ENCODE data around the gene ARHGEF17. TPM values are rescaled to one million over a fixed set of nuclear protein-coding genes. Genes with fewer than 3 reads are reported as not detected.

The ARHGEF17 gene
- total RNA-seq, 4 donors from 2014 or later: 12.0 to 44.9 (median 27.1) TPM

- Histone ChIP-seq H3K27me3 (no peaks in the 10 kb centered on the region), H3K4me1 (no peaks in the 10 kb centered on the region), H3K36me3 (no peaks in the 10 kb centered on the region), H3K9me3 (no peaks in the 10 kb centered on the region), H3K4me3 (no peak overlapping the region), H3K27ac (no peak overlapping the region)
- intact Hi-C loops (cut with DNase I; ENCODE audit: low total_unique reads) (loop anchor here (2.0 kb wide), 1 partner anchor 256 kb away; no protein-coding TSS in a partner anchor), in situ Hi-C loops (cut with MboI; ENCODE audit: low pct_ligation_motif_present in 1 of 4, low pct_unique_long_range_greater_than_20kb in 1 of 4, low sequenced_read_pairs in 3 of 4) (loop anchor here in 2 of 4 donors (10.0 kb wide), 1 partner anchor 260 kb away; no protein-coding TSS in a partner anchor)
- 92% methylated on average over 5 of the region's 5 CpGs; no CpG with 5 or more reads in 1 of the 2 donors for WGBS, 2 donors (ENCODE audit: low coverage in 1 of 2)
- TF ChIP-seq POLR2A (IDR thresholded peaks at IDR 0.05): no peak
- DNase-seq: no peak
Observed at GRCh38 chr11:73404506-73405145, 96.5 kb downstream of the ARHGEF17 start.

- intact Hi-C loops (cut with DNase I; ENCODE audit: low total_unique reads): loop anchor here (2.0 kb wide), 1 partner anchor 256 kb away; no protein-coding TSS in a partner anchor
- Histone ChIP-seq H3K4me1 (no peaks in the 10 kb centered on the region), H3K27ac (no peak overlapping the region), H3K4me3 (no peak overlapping the region), H3K36me3 (no peaks in the 10 kb centered on the region), H3K9me3 (no peaks in the 10 kb centered on the region), H3K27me3 (no peaks in the 10 kb centered on the region)
- 98 to 100% methylated on average over 7 to 8 of the region's 8 CpGs for WGBS, 2 donors (ENCODE audit: low coverage in 1 of 2)
- in situ Hi-C loops (cut with MboI; ENCODE audit: low pct_ligation_motif_present in 1 of 4, low pct_unique_long_range_greater_than_20kb in 1 of 4, low sequenced_read_pairs in 3 of 4): loop anchor here in 2 of 4 donors (10.0 kb wide), 1 partner anchor 260 kb away; no protein-coding TSS in a partner anchor
- TF ChIP-seq CTCF (IDR thresholded peaks at IDR 0.05): no peak
- no peak for TF ChIP-seq POLR2AphosphoS5 (IDR thresholded peaks at IDR 0.05)
- no peak for TF ChIP-seq POLR2A (IDR thresholded peaks at IDR 0.05)
- TF ChIP-seq EP300 (IDR thresholded peaks at IDR 0.05; ENCODE audit: low read depth): no peak
- no peak for DNase-seq
Observed at GRCh38 chr11:73405146-73405510, 97.1 kb downstream of the ARHGEF17 start.

- no peaks in the 10 kb centered on the region for H3K9me3 ChIP-seq
- H3K4me1 ChIP-seq: no peaks in the 10 kb centered on the region
- H3K4me3 ChIP-seq: no peak overlapping the region
- in situ Hi-C loops (cut with MboI; ENCODE audit: low pct_ligation_motif_present in 1 of 4, low pct_unique_long_range_greater_than_20kb in 1 of 4, low sequenced_read_pairs in 3 of 4): loop anchor here in 2 of 4 donors (10.0 kb wide), 1 partner anchor 259 kb away; no protein-coding TSS in a partner anchor
- no peak for DNase-seq
- H3K27ac ChIP-seq: no peak overlapping the region
- no peaks in the 10 kb centered on the region for H3K36me3 ChIP-seq
- no peak for TF ChIP-seq POLR2A (IDR thresholded peaks at IDR 0.05)
- 85% methylated on average over 1 of the region's 1 CpG; no CpG with 5 or more reads in 1 of the 2 donors for WGBS, 2 donors (ENCODE audit: low coverage in 1 of 2)
- no peaks in the 10 kb centered on the region for H3K27me3 ChIP-seq
- intact Hi-C loops (cut with DNase I; ENCODE audit: low total_unique reads): no loop called here
Observed at GRCh38 chr11:73406131-73406530, 98.1 kb downstream of the ARHGEF17 start.

- WGBS, 2 donors (ENCODE audit: low coverage in 1 of 2): 88 to 100% methylated on average over 1 to 5 of the region's 5 CpGs
- Histone ChIP-seq H3K27ac (no peak overlapping the region), H3K36me3 (no peaks in the 10 kb centered on the region), H3K4me3 (no peak overlapping the region), H3K4me1 (no peaks in the 10 kb centered on the region), H3K27me3 (no peaks in the 10 kb centered on the region), H3K9me3 (no peaks in the 10 kb centered on the region)
- intact Hi-C loops (cut with DNase I; ENCODE audit: low total_unique reads): no loop called here
- TF ChIP-seq POLR2AphosphoS5 (IDR thresholded peaks at IDR 0.05) (no peak), POLR2A (IDR thresholded peaks at IDR 0.05) (no peak)
- no peak for DNase-seq
- in situ Hi-C loops (cut with MboI; ENCODE audit: low pct_ligation_motif_present in 1 of 4, low pct_unique_long_range_greater_than_20kb in 1 of 4, low sequenced_read_pairs in 3 of 4): loop anchor here in 2 of 4 donors (10.0 kb wide), 1 partner anchor 258 kb away; no protein-coding TSS in a partner anchor
Observed at GRCh38 chr11:73406619-73407018, 98.5 kb downstream of the ARHGEF17 start.

- TF ChIP-seq POLR2AphosphoS5 (IDR thresholded peaks at IDR 0.05) (no peak), CTCF (IDR thresholded peaks at IDR 0.05) (no peak), POLR2A (IDR thresholded peaks at IDR 0.05) (no peak), EP300 (IDR thresholded peaks at IDR 0.05; ENCODE audit: low read depth) (no peak)
- no peaks in the 10 kb centered on the region for H3K27me3 ChIP-seq
- H3K4me1 ChIP-seq: peaks cover 0 to 2% (median 0%) of the 10 kb centered on the region in 4 donors
- in situ Hi-C loops (cut with MboI; ENCODE audit: low pct_ligation_motif_present in 1 of 4, low pct_unique_long_range_greater_than_20kb in 1 of 4, low sequenced_read_pairs in 3 of 4) (loop anchor here in 2 of 4 donors (10.0 kb wide), 1 partner anchor 255 kb away; no protein-coding TSS in a partner anchor), intact Hi-C loops (cut with DNase I; ENCODE audit: low total_unique reads) (no loop called here)
- no peak overlapping the region for H3K27ac ChIP-seq
- WGBS, 2 donors (ENCODE audit: low coverage in 1 of 2): 95% methylated on average over 8 of the region's 8 CpGs; no CpG with 5 or more reads in 1 of the 2 donors
- no peak overlapping the region for H3K4me3 ChIP-seq
- H3K9me3 ChIP-seq: no peaks in the 10 kb centered on the region
- no peaks in the 10 kb centered on the region for H3K36me3 ChIP-seq
- no peak for DNase-seq
Observed at GRCh38 chr11:73409431-73409830, 101.4 kb downstream of the ARHGEF17 start.

Measured in transverse colon (tissue), 4 donors.